GM21381 (cell line): Measurements from ENCODE around the gene TAX1BP3.

Experiments
- ATAC-seq: cut with Tn5 transposase; IDR thresholded peaks from one replicate; pipeline ENCODE4 v1.9.1; 2021; ENCODE audit warnings: mild to moderate bottlenecking, moderate library complexity; ENCODE audit not compliant: unreplicated experiment

The TAX1BP3 gene

GRCh38 chr17:3632287-3632686, 36.1 kb downstream of the TAX1BP3 start:
- ATAC-seq: no peak

DNA sequence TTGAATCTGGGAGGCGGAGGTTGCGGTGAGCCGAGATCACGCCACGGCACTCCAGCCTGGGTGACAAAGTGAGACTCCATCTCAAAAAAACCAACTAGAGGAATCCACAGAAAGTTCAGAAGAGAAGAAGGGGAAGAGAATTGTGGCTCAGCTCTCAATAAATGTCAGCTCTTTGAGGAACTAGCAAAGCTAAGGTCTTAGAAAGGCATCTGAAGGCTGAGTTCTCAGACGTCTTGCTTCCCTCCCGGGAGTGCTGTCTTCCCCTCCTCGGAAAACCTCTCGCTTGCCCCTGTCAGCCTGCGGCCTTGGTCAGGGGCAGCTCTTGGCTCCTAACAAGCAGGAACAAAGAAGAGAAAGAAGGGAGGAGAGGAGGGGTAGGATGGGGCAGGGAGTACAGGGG, 37.6 kb downstream of the TAX1BP3 start:
- ATAC-seq: no peak

DNA sequence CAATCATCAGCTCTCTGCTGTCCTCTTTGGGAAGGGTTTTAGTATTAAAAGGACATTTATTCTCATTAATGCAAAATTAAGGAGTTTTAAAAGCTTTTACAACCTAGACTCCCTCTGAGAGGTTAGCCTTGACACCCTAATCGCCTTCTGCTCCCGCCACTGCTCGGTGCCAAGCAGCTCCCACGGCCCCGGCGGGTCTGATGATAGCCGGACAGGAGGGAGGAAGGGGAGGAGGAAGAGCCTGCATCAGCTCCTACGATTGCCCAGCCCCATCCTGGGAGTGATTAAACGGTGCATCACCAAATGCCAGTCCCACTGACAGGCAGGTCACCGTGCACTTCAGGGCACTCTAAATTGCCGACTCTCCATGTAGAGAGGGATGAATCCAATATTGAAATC, 40.6 kb downstream of the TAX1BP3 start:
- ATAC-seq: no peak

DNA sequence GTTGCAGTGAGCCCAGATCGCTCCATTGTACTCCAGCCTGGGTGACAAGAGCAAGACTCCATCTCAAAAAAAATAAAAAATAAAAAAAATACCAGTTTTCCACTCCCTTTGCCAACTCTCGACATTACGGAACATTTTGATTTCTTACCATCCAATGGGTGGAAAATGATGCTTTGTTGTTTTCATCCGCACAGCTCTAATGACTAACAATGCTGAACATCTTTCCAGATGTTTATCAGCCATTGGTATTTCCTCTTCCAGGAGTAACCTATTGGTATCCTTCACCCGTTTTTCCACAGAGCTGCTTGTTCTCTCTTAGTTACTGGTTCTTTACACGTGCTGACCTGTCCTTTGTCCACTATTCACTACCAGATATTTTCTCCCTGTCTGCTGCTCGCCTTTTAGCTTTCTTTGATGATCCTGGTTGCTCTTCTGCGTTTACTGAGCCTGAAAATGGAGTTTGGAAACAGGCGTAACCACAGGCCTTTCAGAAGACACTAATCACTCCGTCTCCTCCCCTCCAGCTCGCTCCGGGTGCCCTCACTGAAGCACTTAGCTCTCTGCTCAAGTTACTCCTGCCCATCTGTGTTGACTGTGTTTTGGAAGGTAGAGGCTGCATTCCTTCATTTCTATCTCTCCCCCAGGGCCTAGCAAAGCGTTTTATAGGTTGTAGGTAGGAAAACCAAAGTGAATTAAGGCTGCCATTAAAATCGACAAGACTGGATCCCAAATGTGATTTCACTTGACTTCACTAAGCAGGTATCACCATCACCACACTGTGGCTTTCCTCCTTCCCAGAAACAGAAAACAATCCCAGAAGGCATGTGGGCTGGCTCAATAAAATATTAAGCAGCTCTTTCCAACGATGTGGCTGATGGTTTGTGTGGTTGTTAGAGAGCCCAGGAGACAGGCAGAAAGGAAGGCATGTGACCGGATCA, 41.3 kb downstream of the TAX1BP3 start:
- no peak for ATAC-seq

- no peak for ATAC-seq
Observed at GRCh38 chr17:3622977-3623594, 45.3 kb downstream of the TAX1BP3 start.

- no peak for ATAC-seq
Observed at GRCh38 chr17:3621146-3621720, 47.1 kb downstream of the TAX1BP3 start.

DNA sequence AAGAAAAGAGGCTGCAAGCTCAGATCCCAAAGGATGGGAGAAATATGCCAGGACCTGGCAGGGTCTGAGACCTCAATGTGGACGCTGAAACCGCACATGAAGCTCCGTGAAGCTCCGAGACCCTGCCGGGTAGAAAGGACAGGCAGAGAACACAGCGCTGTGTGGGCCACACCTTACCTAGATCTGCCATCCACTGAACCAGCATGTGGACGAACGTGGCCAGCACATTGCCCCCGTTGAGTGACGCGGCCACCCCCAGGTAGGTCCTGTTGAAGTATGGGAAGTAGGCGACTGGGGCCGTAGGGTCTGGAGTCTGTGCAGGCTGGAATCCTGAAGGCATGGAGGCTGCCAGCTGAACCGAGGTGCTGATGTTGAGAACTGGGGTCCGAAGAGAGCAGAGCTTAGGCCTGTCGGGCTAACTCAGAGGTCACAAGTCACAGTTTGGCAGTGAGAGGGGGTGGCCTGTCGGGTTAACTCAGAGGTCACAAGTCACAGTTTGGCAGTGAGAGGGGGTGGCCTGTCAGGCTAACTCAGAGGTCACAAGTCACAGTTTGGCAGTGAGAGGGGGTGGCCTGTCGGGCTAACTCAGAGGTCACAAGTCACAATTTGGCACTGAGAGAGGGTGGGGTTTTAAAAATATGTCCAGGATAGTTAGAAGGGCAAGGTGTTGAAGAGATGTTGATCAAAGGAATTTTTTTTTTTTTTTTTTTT, 53.1 kb downstream of the TAX1BP3 start:
- no peak for ATAC-seq

GRCh38 chr17:3613124-3613523, 55.3 kb downstream of the TAX1BP3 start:
- no peak for ATAC-seq
